ENCODE measurements around the gene CRB2. TPM values are rescaled to one million over a fixed set of nuclear protein-coding genes. Genes with fewer than 3 reads are reported as not detected.

Gene CRB2
- total and polyA plus RNA-seq, 2 of the 4 experiments (the other 2 are of a cell fraction) = not detected

DNA sequence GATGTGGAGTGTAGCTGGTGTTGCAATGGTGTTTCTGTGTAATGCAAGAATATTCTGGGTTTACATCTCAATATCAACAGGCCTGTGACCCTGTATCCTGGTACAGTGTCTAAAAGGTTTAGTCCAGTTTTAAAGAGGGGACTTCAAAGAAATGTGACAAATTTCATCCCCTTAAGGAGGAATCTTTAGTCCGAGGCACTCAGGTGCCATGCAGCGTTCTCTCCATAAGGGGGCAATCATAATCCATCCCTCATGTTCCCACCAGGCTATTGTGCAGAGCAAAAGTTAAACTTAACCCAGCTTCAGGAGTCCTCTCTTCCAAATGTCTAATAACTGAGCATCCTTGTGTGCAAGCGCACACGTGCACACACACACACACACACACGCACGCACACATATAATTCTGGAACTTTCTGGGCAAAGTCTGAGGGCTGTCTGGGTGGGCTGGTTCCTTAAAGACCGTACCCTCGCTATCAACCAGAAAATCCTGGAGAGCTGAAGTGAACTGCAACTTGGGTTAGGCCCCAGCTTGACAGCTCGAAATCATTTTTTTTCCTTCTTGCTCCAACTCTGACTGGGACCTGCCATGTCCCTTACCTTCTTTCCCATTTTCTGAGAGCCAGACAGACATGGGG lies 46.0 kb downstream of the CRB2 start:
- no peak overlapping the region for H3K4ac ChIP-seq (ENCODE audit: low read depth, low read length)
- no peak overlapping the region for H2BK15ac ChIP-seq (ENCODE audit: low read depth, low read length)
- H3K27ac ChIP-seq (ENCODE audit: insufficient read depth, low read length) = no peak overlapping the region
- no peak overlapping the region for H2BK20ac ChIP-seq (ENCODE audit: low read depth, low read length)
- peaks cover 2% of the 10 kb centered on the region; the same call in 1 of the 2 replicates for H3K9me1 ChIP-seq (ENCODE audit: insufficient read depth, low read length)
- no peak overlapping the region for H2BK120ac ChIP-seq (ENCODE audit: low read depth, low read length)
- no peaks in the 10 kb centered on the region for H3K36me3 ChIP-seq (ENCODE audit: control insufficient read depth, insufficient read depth, low read length)
- POLR2A ChIA-PET (ENCODE audit: unreplicated experiment) = no interaction called here
- H3K18ac ChIP-seq (ENCODE audit: low read depth, low read length) = no peak overlapping the region
- no peak overlapping the region for H3K23ac ChIP-seq (ENCODE audit: low read depth, low read length)
- no peak overlapping the region for H3K4me3 ChIP-seq (ENCODE audit: insufficient read depth, low read depth, low read length)
- no peak overlapping the region for H3K56ac ChIP-seq (ENCODE audit: extremely low read depth, insufficient read depth, low read length)
- H2AK5ac ChIP-seq (ENCODE audit: low read depth, low read length) = no peak overlapping the region
- no peak overlapping the region for H4K5ac ChIP-seq (ENCODE audit: low read depth, low read length)
- H3K4me2 ChIP-seq (ENCODE audit: low read depth, low read length) = no peak overlapping the region
- peak; percentile 96 for ATAC-seq (ENCODE audit: low read depth)
- H4K8ac ChIP-seq (ENCODE audit: low read depth in 2 of 2, low read length in 2 of 2) = no peak overlapping the region
- H2AK9ac ChIP-seq (replicated peaks; ENCODE audit: low read depth, low read length, poor library complexity) = no peak overlapping the region
- BruUV-seq (replicated peaks) = no TSS peak
- DNase-seq = peak; percentile 57
- TF ChIP-seq SMC3 (IDR thresholded peaks at IDR 0.05; ENCODE audit: low read depth, low read length) = peak; percentile 68
- TF ChIP-seq RAD21 (IDR thresholded peaks at IDR 0.05; ENCODE audit: low read length) = peak; percentile 84
- TF ChIP-seq, protein P1, sequence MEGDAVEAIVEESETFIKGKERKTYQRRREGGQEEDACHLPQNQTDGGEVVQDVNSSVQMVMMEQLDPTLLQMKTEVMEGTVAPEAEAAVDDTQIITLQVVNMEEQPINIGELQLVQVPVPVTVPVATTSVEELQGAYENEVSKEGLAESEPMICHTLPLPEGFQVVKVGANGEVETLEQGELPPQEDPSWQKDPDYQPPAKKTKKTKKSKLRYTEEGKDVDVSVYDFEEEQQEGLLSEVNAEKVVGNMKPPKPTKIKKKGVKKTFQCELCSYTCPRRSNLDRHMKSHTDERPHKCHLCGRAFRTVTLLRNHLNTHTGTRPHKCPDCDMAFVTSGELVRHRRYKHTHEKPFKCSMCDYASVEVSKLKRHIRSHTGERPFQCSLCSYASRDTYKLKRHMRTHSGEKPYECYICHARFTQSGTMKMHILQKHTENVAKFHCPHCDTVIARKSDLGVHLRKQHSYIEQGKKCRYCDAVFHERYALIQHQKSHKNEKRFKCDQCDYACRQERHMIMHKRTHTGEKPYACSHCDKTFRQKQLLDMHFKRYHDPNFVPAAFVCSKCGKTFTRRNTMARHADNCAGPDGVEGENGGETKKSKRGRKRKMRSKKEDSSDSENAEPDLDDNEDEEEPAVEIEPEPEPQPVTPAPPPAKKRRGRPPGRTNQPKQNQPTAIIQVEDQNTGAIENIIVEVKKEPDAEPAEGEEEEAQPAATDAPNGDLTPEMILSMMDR (conservative IDR thresholded peaks at IDR 0.05; ENCODE audit: low read depth, low read length) = peak; percentile 86
- no peak for TF ChIP-seq NFE2L2 (IDR thresholded peaks at IDR 0.05; ENCODE audit: low read depth, low read length)
- in situ Hi-C loops (cut with MboI; ENCODE audit: low sequenced_read_pairs) = loop anchor here (10.0 kb wide), 1 partner anchor 913 kb away; no protein-coding TSS in a partner anchor
- H3K4me1 ChIP-seq (ENCODE audit: control insufficient read depth, insufficient read depth, low read length) = no peaks in the 10 kb centered on the region; the same call in 1 of the 2 replicates
- H3K14ac ChIP-seq (replicated peaks; ENCODE audit: low read depth, low read length) = no peak overlapping the region
- intact Hi-C loops (cut with micrococcal nuclease) = loop anchor here (1.0 to 10.0 kb wide), 3 partner anchors 143 to 639 kb away; no protein-coding TSS in a partner anchor
- dilution Hi-C loops (cut with HindIII; ENCODE audit: low sequenced_read_pairs, unreplicated experiment) = no loop called here
- no peak overlapping the region for H2BK5ac ChIP-seq (ENCODE audit: low read depth, low read length, poor library complexity, severe bottlenecking)
- H3K79me1 ChIP-seq (ENCODE audit: low read depth in 1 of 2, low read length in 2 of 2) = no peaks in the 10 kb centered on the region
- CTCF ChIA-PET = interaction anchor here (0.6 to 1.2 kb wide), 2 partner anchors 14 to 40 kb away, joined by 3 to 4 read pairs; no protein-coding TSS in a partner anchor
- no peak overlapping the region for H4K91ac ChIP-seq (ENCODE audit: insufficient read depth, low read depth, low read length)
- H2AFZ ChIP-seq (replicated peaks; ENCODE audit: low read length, poor library complexity) = no peak overlapping the region
- no peaks in the 10 kb centered on the region for H3K9me3 ChIP-seq (ENCODE audit: control insufficient read depth, insufficient read depth, low read length)
- H3K9ac ChIP-seq (ENCODE audit: low read depth, low read length) = no peak overlapping the region
- no CpG with 5 or more reads among the region's 9 CpGs for WGBS, 2 experiments (ENCODE audit: extremely low coverage in 2 of 2, insufficient read length in 1 of 2)
- H4K20me1 ChIP-seq (ENCODE audit: insufficient read depth, low read length) = no peaks in the 10 kb centered on the region
- H3K27me3 ChIP-seq (ENCODE audit: control insufficient read depth, insufficient read depth, low read length) = no peaks in the 10 kb centered on the region

Data from IMR-90 (cell line).